CD4-positive, CD25-positive, alpha-beta regulatory T cell (primary cell): ENCODE results near the gene TRIM15. TPM values are rescaled to one million over a fixed set of nuclear protein-coding genes. Genes with fewer than 3 reads are reported as not detected.
"Not testable (repeated sequence)": the region's sequence is repeated elsewhere in the genome, so short reads cannot be mapped to it uniquely, and the experiment has no call there.

Experiments used
- ATAC-seq, 2 donors: fragments of 150-1000 bp; cut with Tn5 transposase; one replicate each; pipeline ENCODE4 v1.10.0; 2021; ENCODE audit warnings: low read depth in 2 of 2, moderate number of reproducible peaks in 2 of 2, moderate library complexity in 1 of 2
- DNase-seq, 3 donors: peaks; one replicate each; pipeline versions ENCODE4 v3.0.0 to v3.0.0-alpha.2; 2012 to 2022; ENCODE audit warnings: mixed read lengths in 1 of 3
- H3K27ac ChIP-seq: one replicate; pipeline ENCODE4 v1.7.0; 2013; ENCODE audit warnings: mild to moderate bottlenecking, low read length; ENCODE audit not compliant: insufficient read depth, poor library complexity, severe bottlenecking
- H3K27me3 ChIP-seq: one replicate; pipeline ENCODE4 v1.7.0; 2013; ENCODE audit warnings: low read length; ENCODE audit not compliant: control insufficient read depth, insufficient read depth
- H3K36me3 ChIP-seq: one replicate; pipeline ENCODE4 v1.7.0; 2013; ENCODE audit warnings: mild to moderate bottlenecking, low read length, moderate library complexity; ENCODE audit not compliant: control insufficient read depth, insufficient read depth
- H3K4me1 ChIP-seq: 2 replicates; pipeline ENCODE4 v1.7.0; 2013; ENCODE audit warnings: mild to moderate bottlenecking, low read length; ENCODE audit not compliant: insufficient read depth, control insufficient read depth, poor library complexity, severe bottlenecking
- H3K4me3 ChIP-seq: one replicate; pipeline ENCODE4 v1.7.0; 2013; ENCODE audit warnings: low read depth, mild to moderate bottlenecking, low read length, moderate library complexity
- H3K9me3 ChIP-seq, 2 experiments: 1 replicate in 1 of 2; 2 replicates in 1 of 2; pipeline ENCODE4 v1.7.0; 2013; ENCODE audit warnings: low read length in 2 of 2, mild to moderate bottlenecking in 1 of 2, moderate library complexity in 1 of 2; ENCODE audit not compliant: control insufficient read depth in 2 of 2
- H3K27ac Mint-ChIP-seq, 3 donors: one replicate each; pipeline ENCODE4 v1.8.0; 2020 to 2022; ENCODE audit warnings: mild to moderate bottlenecking in 3 of 3, mixed read lengths in 3 of 3, moderate library complexity in 2 of 3
- H3K27me3 Mint-ChIP-seq: one replicate; pipeline ENCODE4 v1.8.0; 2022; ENCODE audit warnings: mild to moderate bottlenecking, mixed read lengths
- H3K36me3 Mint-ChIP-seq: one replicate; pipeline ENCODE4 v1.8.0; 2020; ENCODE audit warnings: mixed read lengths
- H3K4me1 Mint-ChIP-seq, 4 donors: one replicate each; pipeline ENCODE4 v1.8.0; 2020 to 2022; ENCODE audit warnings: mixed read lengths in 4 of 4, mild to moderate bottlenecking in 1 of 4
- H3K4me3 Mint-ChIP-seq, 4 donors: one replicate each; pipeline ENCODE4 v1.8.0; 2020 to 2022; ENCODE audit warnings: mild to moderate bottlenecking in 4 of 4, mixed read lengths in 4 of 4, moderate library complexity in 3 of 4
- H3K9me3 Mint-ChIP-seq, 7 donors: one replicate each; pipeline ENCODE4 v1.8.0; 2020 to 2022; ENCODE audit warnings: mixed read lengths in 7 of 7, mild to moderate bottlenecking in 3 of 7, moderate library complexity in 2 of 7
- polyA plus RNA-seq, 4 donors: library from polyadenylated mRNA; unstranded; fragments of 300-500 nt; fragmentation: Illumina TruSeq; gene quantifications; one replicate each; pipeline ENCODE4 v1.2.3, GENCODE V29; 2021
- total RNA-seq: library from RNA; stranded (reverse); gene quantifications from one replicate; pipeline ENCODE4 v1.2.3, GENCODE V29; 2022

The TRIM15 gene
- total and polyA plus RNA-seq, 5 donors from 2014 or later = not detected

DNA sequence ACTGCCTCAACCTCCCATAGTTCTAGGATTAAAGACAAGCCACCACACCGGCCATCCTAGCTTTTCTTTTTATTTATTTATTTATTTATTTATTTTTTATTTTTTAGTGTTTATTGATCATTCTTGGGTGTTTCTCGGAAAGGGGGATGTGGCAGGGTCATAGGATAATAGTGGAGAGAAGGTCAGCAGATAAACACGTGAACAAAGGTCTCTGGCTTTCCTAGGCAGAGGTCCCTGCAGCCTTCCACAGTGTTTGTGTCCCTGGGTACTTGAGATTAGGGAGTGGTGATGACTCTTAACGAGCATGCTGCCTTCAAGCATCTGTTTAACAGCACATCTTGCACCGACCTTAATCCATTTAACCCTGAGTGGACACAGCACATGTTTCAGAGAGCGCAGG, 58.0 kb downstream of the TRIM15 start:
- not testable (repeated sequence) for H3K27me3 Mint-ChIP-seq, DNase-seq, H3K36me3 ChIP-seq, H3K4me1 ChIP-seq, H3K27me3 ChIP-seq, H3K27ac ChIP-seq, H3K27ac Mint-ChIP-seq, ATAC-seq, H3K4me3 ChIP-seq, H3K4me3 Mint-ChIP-seq
- Mint-ChIP-seq H3K4me1 (peaks cover 5 to 13% (median 7%) of the 10 kb centered on the region in 4 donors), H3K36me3 (peaks cover 13% of the 10 kb centered on the region), H3K9me3 (peaks cover 0 to 16% (median 7%) of the 10 kb centered on the region in 7 donors)
- peaks cover 15 to 18% of the 10 kb centered on the region in 2 experiments for H3K9me3 ChIP-seq

- H3K27ac Mint-ChIP-seq, H3K27me3 ChIP-seq, H3K36me3 ChIP-seq, H3K27me3 Mint-ChIP-seq, ATAC-seq, H3K4me3 Mint-ChIP-seq, H3K4me3 ChIP-seq, H3K27ac ChIP-seq, DNase-seq, H3K4me1 ChIP-seq: not testable (repeated sequence)
- Mint-ChIP-seq H3K4me1 (peaks cover 5 to 13% (median 7%) of the 10 kb centered on the region in 4 donors), H3K9me3 (peaks cover 0 to 16% (median 7%) of the 10 kb centered on the region in 7 donors), H3K36me3 (peaks cover 13% of the 10 kb centered on the region)
- H3K9me3 ChIP-seq = peaks cover 15 to 18% of the 10 kb centered on the region in 2 experiments
Measured at GRCh38 chr6:30221956-30222355, 58.6 kb downstream of the TRIM15 start.

Other genes with a start within 250 kb of the TRIM15 start
- gene HLA-A, start 221.0 kb upstream of the TRIM15 start, total RNA-seq = 2,388 TPM
- gene HLA-A, start 221.0 kb upstream of the TRIM15 start, polyA plus RNA-seq = 1,000 to 10,000 TPM; 3,137 to 5,572 (median 4,009) TPM
- 37.8 TPM for gene POLR1H, start 102.3 kb upstream of the TRIM15 start, total RNA-seq
- gene POLR1H, start 102.3 kb upstream of the TRIM15 start, polyA plus RNA-seq = 100 to 1,000 TPM; 108 to 133 (median 122) TPM
- gene PPP1R11, start 96.3 kb upstream of the TRIM15 start, total RNA-seq = 59.4 TPM
- gene PPP1R11, start 96.3 kb upstream of the TRIM15 start, polyA plus RNA-seq = 100 to 1,000 TPM in 1 of 4 donors, 10 to 100 TPM in 3; 91.1 to 101 (median 96.0) TPM
- not detected for gene RNF39, start 87.8 kb upstream of the TRIM15 start, total RNA-seq
- under 1 TPM in 2 of 4 donors, not detected in 2; 0.14 to 0.23 TPM for gene RNF39, start 87.8 kb upstream of the TRIM15 start, polyA plus RNA-seq
- gene TRIM31, start 50.5 kb upstream of the TRIM15 start, total RNA-seq = not detected
- gene TRIM31, start 50.5 kb upstream of the TRIM15 start, polyA plus RNA-seq = under 1 TPM in 2 of 4 donors, not detected in 2; 0.13 to 0.18 TPM
- gene TRIM40, start 27.4 kb upstream of the TRIM15 start, total RNA-seq = 0.39 TPM
- not detected for gene TRIM40, start 27.4 kb upstream of the TRIM15 start, polyA plus RNA-seq
- gene TRIM10, start 2.3 kb upstream of the TRIM15 start, total RNA-seq = not detected
- not detected for gene TRIM10, start 2.3 kb upstream of the TRIM15 start, polyA plus RNA-seq
- gene TRIM26, start 49.9 kb downstream of the TRIM15 start, total RNA-seq = 75.1 TPM
- gene TRIM26, start 49.9 kb downstream of the TRIM15 start, polyA plus RNA-seq = 10 to 100 TPM; 43.3 to 55.1 (median 49.7) TPM
- 39.2 TPM for gene TRIM39, start 163.4 kb downstream of the TRIM15 start, total RNA-seq
- gene TRIM39, start 163.4 kb downstream of the TRIM15 start, polyA plus RNA-seq = 10 to 100 TPM in 2 of 4 donors, 1 to 10 TPM in 2; 5.2 to 14.9 (median 10.6) TPM
- 38.7 TPM for gene RPP21, start 181.6 kb downstream of the TRIM15 start, total RNA-seq
- gene RPP21, start 181.6 kb downstream of the TRIM15 start, polyA plus RNA-seq = 100 to 1,000 TPM in 2 of 4 donors, 10 to 100 TPM in 2; 86.0 to 122 (median 100) TPM